Amniotic epithelial cell (primary cell): ENCODE measurements around the gene TSEN34.
"Not testable (repeated sequence)": the region's sequence is repeated elsewhere in the genome, so short reads cannot be mapped to it uniquely, and the experiment has no call there.

Experiments used
- DNase-seq: peaks from one replicate; pipeline ENCODE4 v3.0.0-alpha.2; 2010; ENCODE audit warnings: low read depth

TSEN34 gene

GRCh38 chr19:54160854-54161253 lies 30.3 kb upstream of the TSEN34 start:
- no peak for DNase-seq

DNA sequence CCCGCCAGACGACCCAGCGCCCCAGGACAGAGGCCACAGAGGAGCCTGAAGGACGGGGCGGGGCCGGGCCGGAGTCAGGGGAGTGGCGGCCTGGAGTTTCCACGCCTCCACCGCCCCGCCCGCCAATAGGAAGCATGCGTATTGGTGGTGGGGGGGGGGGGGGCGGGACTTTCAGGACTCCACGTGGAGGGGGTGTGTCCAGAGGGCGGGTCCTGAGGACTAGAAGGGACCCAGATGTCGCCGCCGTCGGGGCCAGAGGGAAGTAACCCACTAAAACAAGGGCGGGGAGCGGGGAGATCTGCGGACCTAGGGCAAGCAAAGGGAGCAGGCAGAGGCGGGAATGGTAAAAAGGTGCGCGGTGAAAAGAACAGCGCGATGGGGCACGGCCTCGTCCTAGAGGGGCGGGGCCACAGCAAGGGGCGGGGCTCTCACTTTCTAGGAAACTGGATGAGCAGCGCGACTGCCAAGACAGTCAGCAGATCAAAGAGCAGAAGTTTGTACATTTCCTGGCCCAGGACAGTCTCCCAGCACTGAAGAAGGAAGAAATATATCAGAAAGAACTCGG lies 28.8 kb upstream of the TSEN34 start:
- peak; percentile 63 for DNase-seq

DNA sequence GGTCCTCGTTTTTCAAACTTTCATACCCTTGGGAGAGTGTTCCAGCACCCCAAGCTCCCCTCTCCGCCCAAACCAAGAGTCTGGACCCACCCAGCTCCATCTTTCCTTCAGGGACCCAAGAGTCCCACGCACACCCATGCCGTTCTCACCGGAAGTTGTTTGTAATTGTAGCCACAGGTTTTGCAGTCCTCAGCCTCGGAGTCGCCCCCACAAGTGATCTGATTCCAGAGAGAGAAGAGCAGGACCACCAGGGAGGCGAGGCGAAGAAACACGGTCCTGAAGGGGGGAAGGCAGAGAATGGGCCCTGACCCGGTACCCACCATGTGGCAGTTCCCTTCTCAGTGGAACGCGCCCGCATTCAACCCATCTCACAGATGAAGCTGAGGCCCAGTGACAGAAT lies 28.2 kb upstream of the TSEN34 start:
- DNase-seq = no peak

GRCh38 chr19:54164369-54165068 lies 26.6 kb upstream of the TSEN34 start:
- DNase-seq = peak; percentile 57

DNA sequence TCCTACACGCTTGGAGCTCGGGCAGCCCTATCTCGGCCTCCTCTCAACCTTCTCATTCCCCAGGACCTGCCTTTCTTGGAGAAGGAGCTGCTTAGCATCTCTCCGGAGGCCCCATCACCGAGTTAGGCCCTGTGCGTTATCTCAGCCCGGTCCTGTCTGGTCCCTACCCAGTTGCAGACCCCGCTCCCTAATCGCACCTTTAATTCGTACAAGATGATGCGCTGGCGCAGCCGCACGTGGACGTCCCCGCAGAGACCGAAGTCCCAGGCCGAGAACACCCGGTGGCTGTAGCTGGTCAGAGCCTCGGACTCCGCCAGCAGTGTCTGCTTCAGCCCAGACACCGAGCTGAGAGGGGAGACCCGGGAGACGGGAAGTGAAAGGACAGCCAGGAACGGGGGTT lies 25.9 kb upstream of the TSEN34 start:
- DNase-seq = no peak

GRCh38 chr19:54168174-54168917 lies 22.8 kb upstream of the TSEN34 start:
- DNase-seq = peak; percentile 71

- no peak for DNase-seq
Measured at GRCh38 chr19:54169149-54169740, 21.9 kb upstream of the TSEN34 start.

DNA sequence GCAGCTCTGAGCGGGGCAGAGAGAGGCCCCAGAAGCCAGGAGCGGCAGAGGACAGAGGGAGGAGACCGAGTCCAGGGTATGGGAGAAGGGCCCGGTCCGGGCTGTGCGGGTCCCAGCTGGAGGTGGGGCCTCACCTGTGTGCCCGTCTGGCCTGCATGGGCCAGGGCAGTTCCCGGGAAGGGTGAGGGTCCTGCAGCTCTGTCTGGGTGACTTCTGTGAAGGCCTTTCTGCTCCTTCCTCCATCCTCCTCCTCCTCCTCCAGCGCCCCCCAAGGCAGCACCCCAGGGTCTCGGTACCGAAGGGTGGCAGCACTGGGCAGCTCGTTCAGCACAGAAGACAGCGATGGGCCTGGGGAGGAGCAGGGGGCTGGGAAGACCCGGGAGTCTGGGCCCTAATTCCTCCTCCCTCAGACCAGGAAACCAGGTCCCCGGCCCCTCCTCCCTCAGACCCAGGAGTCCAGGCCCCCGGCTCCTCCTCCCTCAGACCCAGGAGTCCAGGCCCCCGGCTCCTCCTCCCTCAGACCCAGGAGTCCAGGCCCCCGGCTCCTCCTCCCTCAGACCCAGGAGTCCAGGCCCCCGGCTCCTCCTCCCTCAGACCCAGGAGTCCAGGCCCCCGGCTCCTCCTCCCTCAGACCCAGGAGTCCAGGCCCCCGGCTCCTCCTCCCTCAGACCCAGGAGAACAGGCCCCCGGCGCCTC lies 19.2 kb upstream of the TSEN34 start:
- DNase-seq = not testable (repeated sequence)

- DNase-seq = peak; percentile 28
Measured at GRCh38 chr19:54172471-54173358, 18.4 kb upstream of the TSEN34 start, which contains the start of gene TMC4. TSS of gene TMC4 (minus strand) at chr19:54173160. CDS start at chr19:54173117, 43 bp downstream.

DNA sequence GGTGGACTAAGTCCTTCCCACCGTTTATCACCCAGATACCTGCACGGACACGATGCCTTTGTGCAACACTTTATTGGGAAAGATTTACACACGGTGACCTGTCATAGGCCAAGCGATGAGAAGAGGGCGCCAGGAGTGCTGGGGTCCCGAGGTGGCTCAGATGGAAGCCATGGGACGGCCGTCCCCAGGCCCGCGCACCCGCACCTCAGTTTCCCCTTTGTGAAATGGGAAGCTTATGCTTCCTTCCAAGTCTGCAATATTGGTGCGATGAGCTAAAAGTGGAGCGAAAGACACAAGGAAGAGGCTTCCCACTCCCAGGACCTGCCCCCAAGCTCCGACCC lies 17.8 kb upstream of the TSEN34 start:
- DNase-seq = peak; percentile 18

DNA sequence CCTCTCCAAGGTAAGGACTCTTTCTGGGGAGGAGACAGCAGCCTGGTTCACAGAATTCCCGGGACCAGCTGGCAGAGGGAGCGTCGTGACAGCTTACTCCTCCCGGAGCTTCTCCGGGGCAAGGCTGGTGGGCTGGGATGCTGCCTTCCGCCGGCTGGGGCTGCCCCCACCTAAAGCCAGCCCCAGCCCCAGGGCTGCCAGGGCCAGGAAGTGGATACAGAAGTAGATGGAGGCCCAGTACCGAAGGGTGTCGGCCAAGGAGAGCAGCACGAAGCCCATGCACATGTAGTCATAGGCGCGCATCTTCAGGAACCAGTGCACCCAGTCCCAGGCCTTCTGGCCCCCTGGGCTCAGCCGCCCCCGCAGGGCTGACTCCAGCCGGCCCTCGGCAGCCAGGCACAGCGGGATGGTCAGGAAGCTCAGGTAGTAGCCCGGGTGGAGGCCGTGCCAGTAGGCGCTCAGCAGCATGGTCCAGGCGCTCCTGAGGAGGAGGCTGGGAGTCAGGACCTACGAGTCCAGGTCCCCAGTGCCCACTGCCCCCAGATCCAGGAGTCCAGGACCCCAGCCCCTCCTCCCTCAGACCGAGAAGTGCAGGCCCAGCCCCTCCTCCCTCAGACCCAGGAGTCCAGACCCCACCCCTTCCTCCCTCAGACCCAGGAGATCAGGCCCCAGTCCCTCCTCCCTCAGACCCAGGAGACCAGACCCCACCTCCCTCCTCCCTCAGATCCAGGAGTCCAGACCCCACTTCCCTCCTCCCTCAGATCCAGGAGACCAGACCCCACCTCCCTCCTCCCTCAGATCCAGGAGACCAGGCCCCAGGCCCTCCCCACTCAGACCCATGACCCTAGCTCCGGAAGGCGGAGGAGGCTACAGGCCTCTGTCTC lies 16.9 kb upstream of the TSEN34 start:
- DNase-seq = no peak

- DNase-seq = no peak
Measured at GRCh38 chr19:54178581-54179261, 12.4 kb upstream of the TSEN34 start.

GRCh38 chr19:54179262-54179852 lies 11.8 kb upstream of the TSEN34 start:
- DNase-seq = no peak

GRCh38 chr19:54179921-54180461 lies 11.1 kb upstream of the TSEN34 start:
- peak; percentile 87 for DNase-seq

DNA sequence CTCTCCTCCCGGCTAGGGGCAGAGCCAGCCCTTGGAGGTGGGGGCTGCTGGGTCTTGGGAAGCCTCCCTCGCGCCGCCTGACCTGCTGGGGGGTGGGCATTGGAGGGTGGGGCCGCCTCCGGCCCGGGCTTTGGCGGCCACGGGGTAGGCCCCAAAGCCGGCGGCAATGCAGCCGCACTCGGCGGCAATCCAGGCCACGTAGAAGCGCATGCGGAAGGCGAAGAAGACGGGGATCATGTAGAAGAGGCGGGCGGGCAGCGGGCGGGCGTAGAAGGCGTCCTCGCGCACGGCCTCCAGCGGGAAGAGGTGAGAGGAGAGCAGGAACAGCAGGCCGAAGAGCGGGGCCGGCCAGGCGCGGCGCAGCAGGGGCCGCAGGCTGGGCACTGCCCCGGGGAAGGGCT lies 10.4 kb upstream of the TSEN34 start:
- no peak for DNase-seq

DNA sequence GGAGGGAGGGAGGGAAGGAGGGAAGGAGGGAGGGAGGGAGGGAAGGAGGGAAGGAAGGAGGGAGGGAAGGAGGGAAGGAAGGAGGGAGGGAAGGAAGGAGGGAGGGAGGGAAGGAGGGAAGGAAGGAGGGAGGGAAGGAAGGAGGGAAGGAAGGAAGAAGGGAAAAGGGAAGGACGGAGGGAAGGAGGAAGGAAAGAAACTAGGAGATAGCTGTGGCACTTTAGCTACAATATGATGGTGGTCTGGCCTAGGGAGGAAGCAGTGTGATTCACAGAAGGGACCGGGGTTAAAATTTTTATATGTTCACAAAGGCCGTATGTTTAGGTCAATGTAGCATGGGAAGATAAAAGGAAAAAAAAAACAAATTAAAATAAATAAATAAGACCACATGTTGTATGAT lies 9.2 kb upstream of the TSEN34 start:
- not testable (repeated sequence) for DNase-seq

DNA sequence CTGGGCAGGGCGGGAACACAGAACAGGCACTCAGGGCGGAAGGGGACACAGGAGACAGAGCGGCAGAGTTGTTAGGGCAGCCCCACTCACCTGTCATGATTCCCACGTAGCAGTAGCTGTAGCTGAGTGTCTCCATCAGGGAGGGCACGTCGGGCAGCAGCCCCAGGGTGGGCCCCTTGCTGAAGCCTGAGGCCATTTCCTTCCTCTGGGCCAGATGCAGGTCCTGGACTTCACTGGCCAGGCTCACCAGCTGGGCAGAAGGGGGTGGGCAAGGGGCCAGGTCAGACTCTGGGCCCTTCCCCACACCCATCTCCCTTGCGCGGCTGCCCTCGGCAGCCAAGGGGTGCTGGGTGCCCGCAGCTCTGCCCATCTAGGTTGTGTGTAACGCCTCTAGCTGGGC lies 7.7 kb upstream of the TSEN34 start:
- DNase-seq = no peak

- no peak for DNase-seq
Measured at GRCh38 chr19:54186351-54186750, 4.8 kb upstream of the TSEN34 start.

- peak; percentile 69 for DNase-seq
Measured at GRCh38 chr19:54186934-54187381, 4.2 kb upstream of the TSEN34 start.
